HTR-8/SVneo (cell line): Measurements from ENCODE around the gene TPK1.
"Not testable (repeated sequence)": the region's sequence is repeated elsewhere in the genome, so short reads cannot be mapped to it uniquely, and the experiment has no call there.

Experiments used
- DNase-seq: peaks from one replicate; pipeline ENCODE4 v3.0.0; 2011; ENCODE audit warnings: low spot score, mixed read lengths; ENCODE audit not compliant: insufficient read length
- FAIRE-seq: peaks from 2 replicates; lab custom pipeline; 2011; peaks lifted over from hg19 to GRCh38; lab: Jason Lieb, UNC

TPK1 gene

DNA sequence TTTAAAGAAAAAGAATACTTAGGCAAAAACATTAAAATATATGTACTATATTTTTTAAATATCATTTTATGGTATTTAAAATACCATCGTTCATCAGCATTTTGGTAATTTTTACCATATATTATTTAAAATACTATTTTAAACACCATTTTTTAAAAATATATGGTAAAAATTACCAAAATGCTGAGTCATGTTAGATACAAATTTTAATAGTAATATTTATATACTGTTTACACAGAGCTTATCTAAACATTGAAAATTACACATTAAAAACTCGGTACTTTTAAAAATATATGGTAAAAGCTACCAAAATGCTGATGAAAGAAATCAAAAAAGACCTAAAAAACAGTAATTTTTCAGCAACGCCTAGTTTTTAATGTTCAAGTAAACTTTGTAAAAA lies 105.6 kb downstream of the TPK1 start:
- FAIRE-seq (no peak), DNase-seq (no peak)

DNA sequence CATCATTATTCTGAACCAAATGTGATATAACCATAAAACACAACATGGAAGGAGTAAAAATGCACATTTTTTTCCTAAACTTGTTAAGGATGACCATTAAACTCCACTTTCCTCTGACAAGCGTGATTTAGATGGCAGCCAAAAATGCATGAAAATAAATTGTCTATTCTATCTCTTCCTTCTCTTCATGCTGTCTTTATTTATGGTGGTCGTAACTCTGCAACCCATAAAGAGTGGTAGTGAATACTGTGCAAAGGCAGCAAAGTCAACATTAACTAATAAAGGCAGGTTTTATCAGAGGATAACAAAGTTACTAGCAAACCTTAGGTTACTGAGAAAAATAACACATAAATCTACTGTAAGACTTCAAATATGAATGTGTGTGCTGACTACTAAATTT lies 106.6 kb downstream of the TPK1 start:
- no peak for FAIRE-seq

DNA sequence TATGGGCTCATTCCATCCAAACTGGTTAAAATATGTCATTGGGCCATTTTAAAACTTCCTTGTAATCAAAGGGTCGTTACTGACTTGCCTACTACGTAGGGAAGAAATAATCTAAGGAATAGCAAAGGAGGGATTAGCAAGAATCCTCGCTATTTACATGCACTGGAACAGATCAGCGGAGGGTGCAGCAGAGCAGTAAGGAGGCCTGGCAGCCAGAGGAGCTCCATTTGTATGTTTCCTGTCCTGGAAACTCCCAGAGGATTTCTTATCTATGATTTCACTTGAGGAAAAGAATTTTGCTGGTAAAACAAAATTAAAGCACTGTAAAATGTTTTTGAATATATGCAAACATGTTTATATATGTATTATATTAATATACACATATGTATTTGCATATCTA lies 107.3 kb downstream of the TPK1 start:
- FAIRE-seq: no peak
- no peak for DNase-seq

More for the DNA sequence above, 106.6 kb downstream of the TPK1 start:
- DNase-seq: no peak

DNA sequence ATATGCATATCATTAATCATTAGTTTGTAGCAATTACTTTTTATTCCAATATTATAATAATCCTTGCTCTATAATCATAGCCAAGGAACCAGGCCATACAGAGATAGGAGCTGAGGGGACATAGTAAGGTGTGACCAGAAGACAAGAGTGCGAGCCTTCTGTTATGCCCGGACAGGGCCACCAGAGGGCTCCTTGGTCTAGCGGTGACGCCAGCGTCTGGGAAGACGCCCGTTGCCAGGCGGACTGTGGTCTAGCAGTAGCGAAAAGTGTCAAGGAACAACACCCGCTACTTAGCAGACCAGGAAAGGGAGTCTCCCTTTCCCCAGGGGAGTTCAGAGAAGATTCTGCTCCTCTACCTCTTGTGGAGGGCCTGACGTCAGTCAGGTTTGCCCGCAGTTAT lies 109.0 kb downstream of the TPK1 start:
- not testable (repeated sequence) for FAIRE-seq, DNase-seq

DNA sequence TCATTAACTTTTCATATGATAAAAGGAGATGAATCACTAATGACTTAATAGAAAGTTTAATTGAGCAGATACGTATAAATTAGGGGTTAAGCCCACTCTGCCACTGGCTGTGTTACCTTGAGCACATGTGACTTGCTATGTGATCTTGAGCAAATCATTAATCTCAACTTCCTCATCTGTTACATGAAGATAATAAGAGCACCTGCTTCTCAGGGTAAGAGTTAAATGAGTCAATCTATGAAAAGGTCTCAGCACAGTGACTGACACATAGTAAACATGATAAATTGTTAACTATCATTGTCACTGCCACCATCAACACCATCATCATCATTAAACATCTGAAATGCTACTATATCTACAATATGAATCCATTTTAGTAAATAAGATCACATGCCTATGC lies 110.8 kb downstream of the TPK1 start:
- DNase-seq (no peak), FAIRE-seq (no peak)

DNA sequence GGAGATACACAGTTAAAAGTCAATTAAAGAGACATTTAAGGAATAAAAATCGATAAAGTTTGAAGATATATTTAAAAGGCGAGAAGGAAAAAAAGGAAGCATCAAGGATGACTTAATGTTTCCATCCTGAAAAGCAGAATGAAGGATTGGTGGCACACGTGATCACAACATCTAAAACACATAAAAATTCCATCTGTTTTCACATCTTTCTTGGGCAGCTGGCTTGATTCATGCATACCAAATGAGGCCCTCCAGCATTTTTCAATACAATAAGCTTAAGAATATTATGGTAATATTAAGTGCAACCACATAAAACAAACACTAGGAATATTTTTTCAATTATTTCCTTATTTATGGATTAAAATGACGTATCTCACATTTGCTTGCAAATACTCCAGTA lies 112.6 kb downstream of the TPK1 start:
- DNase-seq: no peak
- no peak for FAIRE-seq

DNA sequence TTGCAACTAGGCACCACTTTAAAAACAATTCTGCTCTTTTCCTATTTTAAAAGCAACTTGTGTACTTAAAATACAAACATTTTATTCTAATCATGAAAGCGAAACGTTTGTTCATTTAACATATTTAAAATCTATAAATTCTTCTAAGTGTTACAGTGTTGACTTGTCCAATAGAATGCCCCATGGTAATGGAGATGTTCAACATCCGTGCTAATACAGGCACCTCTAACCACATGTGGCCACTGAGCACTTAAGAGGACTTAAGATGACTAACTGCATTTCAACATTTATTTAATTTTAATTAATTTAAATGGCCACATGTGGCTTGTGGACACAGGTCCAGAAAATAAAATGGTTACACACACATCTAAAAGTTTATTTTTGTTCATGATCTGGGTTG lies 115.1 kb downstream of the TPK1 start:
- no peak for DNase-seq
- no peak for FAIRE-seq

DNA sequence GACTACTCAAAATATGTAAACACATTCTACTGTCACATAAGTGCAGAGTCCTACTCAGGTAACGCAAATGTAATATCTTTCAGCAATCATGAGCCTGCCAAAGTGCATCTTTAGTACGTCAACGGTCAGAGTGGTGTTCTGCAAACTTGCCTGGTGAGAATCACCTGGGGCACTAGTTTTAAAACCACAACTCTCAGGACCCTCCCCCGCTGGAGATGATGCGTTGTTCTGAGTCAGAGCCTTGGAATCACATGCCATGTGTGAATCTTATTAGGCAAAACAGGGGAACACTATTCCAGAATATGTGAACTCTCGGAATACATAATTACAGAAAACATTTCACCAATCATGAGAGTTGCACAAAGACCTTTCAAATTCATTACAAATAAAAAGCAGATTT lies 115.7 kb downstream of the TPK1 start:
- DNase-seq (peak; percentile 5), FAIRE-seq (no peak)

DNA sequence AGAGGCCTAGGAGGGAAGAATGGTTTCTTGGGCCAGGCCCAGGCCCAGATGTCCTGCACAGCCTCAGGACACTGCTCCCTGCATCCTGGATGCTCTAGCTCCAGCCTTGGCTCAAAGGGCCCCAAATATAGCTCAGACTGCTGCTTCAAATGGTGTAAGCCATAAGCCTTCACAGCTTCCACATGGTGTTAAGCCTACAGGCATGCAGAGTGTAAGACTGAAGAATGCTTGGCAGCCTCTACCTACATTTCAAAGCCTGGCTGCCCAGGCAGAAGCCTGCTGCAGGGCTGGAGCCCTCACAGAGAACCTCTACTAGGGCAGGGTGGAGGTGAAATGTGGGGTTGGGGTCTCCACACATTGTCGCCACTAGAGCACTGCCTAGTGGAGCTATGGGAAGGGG lies 118.1 kb downstream of the TPK1 start:
- DNase-seq: no peak
- FAIRE-seq: no peak

DNA sequence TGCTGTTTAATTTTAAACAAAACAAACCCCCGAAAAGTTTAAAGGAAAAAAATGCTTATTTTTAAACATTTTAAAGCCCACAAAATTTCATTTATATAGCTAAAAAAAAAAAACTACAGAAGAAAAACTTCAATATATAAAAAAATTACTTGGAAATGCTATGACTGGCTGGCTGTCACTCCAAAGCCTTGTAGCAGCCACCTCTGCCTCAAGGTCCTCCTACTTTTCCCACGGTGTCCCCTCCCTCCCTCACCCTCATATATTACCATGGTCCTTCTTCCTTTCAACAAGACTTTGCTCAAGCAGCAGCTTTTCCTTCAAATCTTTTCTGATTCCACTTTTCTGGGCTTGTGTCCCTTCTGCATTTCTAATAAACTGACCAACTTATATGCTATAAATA lies 122.0 kb downstream of the TPK1 start:
- FAIRE-seq: no peak
- no peak for DNase-seq

DNA sequence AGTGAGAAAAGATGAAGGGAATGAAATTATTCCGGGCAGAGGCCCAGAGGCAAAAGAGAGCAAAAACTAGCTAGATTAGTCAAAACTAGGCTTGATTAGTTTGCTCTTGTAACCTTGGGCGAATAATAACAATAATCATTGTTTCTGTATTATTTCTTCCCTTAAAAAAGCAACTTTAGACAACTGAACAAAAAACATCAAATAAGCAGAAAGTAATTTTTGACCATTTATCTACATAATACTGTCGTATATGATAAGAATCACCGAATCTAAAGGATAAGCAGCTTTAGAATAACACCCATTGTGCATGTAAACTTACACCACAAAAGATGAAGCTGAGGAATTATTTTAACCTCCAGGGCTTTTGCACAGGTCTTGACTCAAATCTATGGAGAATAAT lies 125.1 kb downstream of the TPK1 start:
- DNase-seq (no peak), FAIRE-seq (no peak)

DNA sequence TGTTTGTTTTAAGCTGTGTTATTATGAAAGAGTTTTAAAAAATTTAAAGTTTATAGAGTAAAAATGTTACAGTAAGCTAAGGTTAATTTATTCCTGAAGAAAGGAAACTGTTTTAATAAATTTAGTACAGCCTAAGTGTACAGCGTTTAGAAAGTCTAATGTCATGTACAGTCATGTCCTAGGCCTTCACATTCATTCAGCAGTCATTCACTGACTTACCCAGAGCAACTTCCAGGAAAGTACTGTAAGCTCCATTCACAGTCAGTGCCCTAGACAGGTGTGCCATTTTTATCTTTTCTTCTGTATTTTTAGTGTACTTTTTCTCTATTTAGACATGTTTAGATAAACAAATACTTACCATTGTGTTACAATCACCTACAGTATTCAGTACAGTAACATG lies 126.8 kb downstream of the TPK1 start:
- FAIRE-seq (no peak), DNase-seq (no peak)

DNA sequence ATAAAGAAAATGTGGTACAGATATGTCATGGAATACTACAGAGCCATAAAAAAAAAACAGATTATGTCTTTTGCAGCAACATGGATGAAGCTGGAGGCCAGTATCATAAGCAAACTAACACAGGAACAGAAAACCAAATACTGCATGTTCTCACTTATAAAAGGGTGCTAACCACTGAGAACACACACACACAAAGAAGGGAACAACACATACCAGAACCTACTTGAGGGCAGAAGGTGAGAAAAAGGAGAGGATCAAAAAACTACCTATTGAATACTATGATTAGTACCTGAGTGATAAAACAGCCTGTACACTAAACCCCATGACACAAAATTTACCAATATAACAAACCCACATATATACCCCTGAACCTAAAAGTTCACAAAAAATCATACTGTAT lies 144.6 kb downstream of the TPK1 start:
- FAIRE-seq: no peak
- DNase-seq: no peak

DNA sequence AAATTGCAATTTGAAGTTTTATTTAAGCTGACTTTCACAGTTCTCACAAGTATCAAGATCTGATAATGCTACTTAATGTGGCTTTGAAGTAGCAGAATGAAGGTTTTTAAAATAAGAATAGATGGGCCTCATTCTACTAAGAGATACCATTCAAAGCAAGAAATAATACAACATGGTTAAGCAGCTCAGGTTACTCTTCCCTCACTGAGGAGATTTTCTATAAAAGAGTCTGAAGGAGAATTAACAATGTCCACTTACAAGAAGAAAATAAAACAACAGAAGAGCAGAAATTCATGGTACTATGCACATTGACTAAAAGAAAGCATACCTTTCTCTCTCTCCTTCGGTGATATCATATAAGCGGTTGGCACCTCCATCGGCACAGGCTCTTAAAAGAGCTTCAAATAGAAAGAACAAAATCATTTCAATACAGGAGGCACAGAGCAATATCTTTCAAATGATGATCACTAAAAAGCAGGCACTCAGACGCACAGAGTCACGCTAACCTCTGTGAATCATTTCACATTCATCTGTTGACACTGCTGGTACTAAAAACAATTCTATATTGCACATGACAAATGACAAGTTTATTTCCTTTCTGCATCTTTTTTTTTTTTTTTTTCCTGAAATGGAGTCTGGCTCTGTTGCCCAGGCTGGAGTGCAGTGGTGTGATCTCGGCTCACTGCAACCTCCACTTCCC lies 153.1 kb downstream of the TPK1 start:
- FAIRE-seq (no peak), DNase-seq (no peak)

DNA sequence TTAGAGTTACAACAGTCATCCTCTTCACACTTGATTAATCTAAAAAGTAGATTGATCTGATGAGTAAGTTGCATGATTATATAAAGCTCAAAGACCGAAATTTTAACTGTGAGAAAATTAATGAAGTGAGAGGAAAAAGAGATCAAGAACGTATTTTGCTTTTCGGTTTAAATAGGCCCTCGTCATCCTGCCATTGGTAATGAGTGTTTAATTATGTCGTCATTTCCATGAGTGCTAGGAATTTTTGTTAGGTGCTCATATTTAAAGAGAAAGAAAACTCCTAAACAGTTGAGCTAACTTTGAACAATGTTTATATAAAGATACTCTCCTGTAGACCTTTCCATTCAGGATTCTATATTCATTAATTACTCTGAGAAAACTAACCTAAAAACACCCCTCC lies 159.4 kb downstream of the TPK1 start:
- no peak for FAIRE-seq
- DNase-seq: no peak

DNA sequence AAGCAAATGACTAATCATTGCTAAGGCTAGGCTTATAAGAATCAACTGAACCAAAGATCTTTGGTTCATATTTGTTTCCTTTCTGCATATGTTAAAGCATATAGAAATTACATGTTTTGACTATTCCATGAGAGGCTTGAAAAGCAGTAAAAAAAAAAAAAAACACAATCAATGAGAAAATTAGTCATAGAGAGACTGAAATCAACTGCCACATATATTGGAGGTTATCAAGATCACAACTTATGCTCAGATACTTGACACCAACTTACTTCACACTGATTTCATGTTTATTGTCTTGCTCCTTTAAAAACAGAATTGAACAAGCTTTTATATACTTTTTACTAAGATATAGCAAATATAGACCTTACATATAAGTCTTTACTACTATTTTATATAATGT lies 161.3 kb downstream of the TPK1 start:
- no peak for DNase-seq
- FAIRE-seq: no peak

DNA sequence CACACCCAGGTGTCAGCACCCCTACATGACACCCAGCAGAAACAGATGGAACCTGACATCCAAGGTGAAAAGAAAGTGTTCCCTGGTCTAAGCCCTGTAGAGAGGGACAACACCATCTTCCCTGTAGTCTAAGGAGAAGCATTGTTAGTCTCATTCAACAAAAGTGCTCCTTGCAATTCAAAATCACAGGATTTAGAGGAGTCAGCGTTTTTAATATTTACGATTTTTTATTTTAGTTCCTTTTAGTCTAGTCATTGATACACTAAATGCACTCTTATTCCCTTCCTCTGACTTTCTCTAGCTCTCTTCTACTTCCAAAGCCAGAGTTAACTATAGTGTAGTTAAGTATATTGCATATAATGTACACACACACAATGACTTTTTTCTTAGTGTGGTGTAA lies 163.0 kb downstream of the TPK1 start:
- no peak for FAIRE-seq
- no peak for DNase-seq

DNA sequence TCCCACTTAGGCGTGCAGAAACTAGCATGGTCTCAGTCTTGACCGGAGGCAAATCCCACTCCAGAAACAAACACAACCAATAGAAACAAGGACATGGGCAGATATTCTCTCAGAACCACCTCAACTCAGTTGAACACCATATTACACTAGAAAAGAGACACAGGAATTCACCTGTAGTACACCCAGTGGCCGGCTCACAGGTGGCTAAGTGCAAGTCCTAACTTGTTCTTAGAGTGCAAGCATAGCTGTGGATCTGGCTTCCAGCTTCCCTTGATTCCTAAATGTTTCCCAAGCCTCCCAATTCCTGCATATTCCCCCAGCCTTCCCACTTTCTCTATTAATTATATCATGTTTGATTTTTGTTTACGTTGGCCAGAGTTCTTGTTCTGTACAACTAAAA lies 164.4 kb downstream of the TPK1 start:
- FAIRE-seq (no peak), DNase-seq (no peak)

DNA sequence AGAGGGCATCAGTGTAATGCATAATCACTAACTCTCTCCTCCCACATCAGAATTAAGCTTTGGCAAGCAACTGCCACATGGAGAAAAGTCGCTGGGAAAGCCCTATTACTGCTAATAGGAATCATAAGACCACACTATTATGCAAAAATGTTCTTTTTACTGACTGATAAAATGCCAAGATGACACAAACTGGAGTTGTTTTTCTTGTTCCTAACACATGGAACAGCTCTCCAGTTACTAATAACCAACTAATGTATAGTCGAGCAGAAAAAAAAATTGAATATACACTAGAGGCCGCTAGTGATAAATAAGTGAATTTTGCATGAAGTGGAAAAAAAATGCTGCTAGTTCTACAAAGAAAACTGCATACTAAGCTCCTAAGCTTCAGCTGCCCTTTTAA lies 165.6 kb downstream of the TPK1 start:
- FAIRE-seq (no peak), DNase-seq (no peak)

DNA sequence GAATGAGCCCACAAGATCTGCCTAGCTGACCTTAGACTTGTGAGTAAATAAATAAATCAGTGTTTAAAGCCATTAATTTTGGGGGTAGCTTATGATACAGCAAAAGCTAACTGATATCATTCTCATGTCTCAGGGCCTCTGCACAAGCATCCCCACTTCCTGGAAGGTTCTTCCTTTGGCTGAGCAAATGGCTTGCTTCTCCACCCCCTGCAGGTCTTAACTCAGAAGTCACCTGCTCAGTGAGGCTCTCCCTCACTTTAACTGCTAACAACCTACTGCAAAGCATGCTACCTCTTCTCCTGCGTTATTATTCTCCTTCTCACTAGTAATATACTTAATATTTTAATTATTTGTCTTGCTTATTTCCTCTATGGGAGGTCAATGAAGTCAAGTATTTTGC lies 167.3 kb downstream of the TPK1 start:
- no peak for FAIRE-seq

DNA sequence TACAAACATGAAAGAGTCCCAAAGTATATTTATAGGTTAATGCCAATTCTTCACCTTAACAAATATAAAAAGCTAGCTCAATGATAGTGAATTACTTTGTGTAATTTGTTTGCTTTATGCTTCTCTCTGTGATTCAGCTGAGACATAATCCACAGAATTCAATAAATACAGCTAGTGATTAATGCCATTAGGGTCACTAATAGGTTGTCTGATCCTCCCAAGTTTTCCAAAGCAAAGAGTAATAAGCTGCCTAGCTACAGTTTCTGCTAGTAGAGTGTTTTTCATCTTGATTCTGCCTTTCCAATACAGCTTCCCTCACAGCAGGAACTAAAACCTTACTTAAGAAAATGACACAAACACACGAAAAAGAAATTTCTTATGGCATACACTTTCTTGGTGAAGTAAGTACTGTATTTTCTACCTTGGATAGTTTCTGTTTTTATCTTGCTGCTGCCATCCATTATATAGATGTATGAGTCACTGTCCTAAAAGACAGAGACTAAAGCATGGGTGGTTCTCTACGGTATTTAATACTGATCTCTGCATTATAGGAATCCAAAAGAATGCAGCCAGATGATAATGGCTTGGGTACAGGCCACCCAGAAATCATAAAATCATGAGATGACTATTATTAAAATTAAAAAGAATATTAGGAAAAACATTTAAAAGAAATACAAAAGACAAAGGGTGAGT lies 170.0 kb downstream of the TPK1 start:
- no peak for FAIRE-seq
- no peak for DNase-seq

More for the DNA sequence above, 167.3 kb downstream of the TPK1 start:
- no peak for DNase-seq

DNA sequence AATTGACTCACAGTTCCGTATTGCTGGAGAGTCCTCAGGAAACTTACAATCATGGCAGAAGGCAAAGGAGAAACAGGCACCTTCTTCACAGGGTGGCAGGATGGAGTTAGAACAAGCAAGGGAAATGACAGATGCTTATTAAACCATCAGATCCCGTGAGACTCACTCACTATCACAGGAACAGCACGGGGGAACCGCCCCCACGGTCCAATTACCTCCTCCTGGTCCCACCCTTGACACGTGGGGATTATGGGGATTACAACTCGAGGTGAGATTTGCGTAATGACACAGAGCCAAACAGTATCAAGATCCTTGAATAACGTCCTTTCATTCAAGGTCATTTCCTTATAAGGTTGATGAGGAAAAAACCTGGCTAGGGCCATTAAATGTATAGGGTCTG lies 176.6 kb downstream of the TPK1 start:
- FAIRE-seq (no peak), DNase-seq (no peak)
